ENCODE results near the gene TRPM5.

The TRPM5 gene

DNA sequence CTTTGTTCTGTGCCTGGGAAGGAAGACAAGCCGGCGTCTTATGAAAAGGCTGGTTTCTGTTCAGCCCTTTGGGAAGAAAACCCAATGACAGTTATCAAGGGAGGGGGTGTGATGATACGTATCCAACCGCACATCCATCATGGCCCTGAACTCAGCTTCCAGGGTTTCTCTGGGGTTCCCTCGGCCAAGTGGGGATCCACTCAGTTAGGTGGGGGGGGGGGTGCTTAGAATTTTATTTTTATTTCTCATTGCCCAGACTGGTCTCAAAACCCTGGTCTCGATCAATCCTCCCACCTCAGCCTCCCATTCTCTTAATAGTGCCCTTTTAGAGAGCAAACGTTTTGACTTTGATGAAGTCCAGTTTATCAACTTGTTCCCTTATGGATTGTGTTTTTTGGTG is 26.2 kb upstream of the TRPM5 start:
- in situ Hi-C loops (cut with MboI; ENCODE audit: low sequenced_read_pairs), result no loop called here

DNA sequence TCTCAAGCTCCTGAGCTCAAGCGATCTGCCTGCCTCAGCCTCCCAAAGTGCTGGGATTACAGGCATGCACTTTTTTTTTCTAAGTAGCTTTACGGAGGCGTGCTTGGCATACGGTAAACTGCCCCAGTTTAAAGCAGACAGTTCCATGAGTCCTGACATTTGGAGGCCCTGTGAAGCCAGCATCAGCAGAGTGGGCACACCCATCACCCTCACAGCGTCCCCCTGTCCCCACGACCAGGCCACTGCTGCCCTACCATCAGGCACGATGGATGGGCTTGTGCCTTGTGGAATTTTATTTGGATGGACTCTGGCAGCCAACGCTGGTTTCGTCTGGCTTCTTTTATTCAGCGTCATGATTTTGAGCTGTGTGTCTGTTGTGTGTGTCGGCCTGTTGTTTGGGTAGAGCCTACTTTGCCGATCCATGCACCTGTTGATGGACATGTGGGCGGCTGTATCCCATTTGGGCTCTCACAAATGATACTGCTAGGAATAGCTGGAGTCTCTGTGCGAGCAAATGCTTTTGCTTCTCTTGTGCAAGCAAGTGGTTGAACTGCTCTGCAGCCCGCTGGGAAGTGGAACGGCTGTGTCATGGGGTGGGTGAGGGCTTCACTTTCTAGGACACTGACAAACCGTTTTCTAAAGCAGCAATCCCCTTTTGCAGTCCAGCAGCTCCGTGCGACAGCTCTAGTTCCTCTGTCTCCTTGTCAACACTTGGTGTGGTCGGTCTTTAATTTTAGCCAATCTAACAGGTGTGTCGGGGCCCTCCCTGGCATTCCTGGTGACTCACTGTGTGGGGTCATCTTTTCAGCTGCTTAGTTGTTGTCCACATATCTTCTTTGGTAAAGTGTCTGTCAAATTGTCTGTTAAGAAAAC is 24.3 kb upstream of the TRPM5 start:
- in situ Hi-C loops (cut with MboI; ENCODE audit: low sequenced_read_pairs), result no loop called here

DNA sequence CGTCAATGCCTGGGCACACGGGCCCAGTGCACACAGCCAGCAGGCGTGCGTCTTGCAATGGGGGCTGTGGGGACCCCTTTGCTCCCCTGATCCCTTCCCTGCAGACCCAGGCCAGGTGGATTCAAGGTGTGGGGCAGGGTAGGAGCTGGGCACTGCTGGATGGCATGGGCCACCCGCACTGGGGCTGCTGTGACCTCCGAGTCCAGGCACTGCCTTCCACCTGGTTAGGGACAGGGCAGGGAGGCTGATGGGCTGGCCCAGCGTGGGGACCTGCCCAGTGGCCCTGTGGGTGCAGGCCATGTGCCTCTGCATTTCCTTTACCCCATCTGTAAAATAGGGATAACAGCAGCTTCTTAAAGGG is 23.4 kb upstream of the TRPM5 start:
- in situ Hi-C loops (cut with MboI; ENCODE audit: low sequenced_read_pairs), result no loop called here

DNA sequence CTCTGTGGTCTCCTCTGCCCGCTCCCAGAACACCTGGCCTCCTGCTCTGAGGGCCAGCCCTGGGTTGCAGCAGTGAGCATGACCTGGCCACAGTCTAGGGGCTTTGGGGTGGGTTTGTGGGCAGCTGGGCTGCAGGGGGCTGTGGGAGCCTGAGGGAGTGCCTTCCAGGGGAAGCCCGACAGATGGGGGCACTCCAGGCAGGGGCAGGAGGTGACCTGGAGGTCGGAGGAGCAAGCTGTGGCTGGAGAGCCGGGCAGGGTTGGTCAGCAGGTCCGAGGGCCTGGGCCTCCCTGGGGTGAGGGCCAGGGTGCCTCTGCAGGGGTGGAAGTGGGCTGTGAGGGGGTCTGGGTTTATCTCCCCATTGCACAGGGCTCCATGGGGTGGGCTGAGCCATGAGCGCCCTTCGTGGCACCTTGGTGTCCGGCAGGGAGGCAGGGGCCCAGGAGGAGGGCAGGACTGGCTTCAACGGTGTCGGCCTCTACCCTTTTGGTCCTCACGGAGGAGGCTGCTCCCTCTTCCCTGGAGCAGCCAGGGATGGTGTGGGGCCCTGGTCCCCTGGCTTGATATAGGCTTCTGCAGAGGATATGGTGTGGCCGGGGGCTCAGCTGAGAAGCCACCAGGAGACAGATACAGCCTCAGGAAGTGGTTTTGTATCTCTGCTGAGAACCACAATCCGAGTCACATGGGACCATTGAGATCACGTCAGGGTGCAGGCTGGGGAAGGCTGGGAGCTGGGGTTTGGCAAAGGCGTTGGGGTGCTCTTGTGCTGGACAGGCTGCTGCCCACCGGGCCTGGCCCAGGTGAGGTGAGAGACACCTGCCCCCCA is 22.8 kb upstream of the TRPM5 start:
- in situ Hi-C loops (cut with MboI; ENCODE audit: low sequenced_read_pairs), result no loop called here

DNA sequence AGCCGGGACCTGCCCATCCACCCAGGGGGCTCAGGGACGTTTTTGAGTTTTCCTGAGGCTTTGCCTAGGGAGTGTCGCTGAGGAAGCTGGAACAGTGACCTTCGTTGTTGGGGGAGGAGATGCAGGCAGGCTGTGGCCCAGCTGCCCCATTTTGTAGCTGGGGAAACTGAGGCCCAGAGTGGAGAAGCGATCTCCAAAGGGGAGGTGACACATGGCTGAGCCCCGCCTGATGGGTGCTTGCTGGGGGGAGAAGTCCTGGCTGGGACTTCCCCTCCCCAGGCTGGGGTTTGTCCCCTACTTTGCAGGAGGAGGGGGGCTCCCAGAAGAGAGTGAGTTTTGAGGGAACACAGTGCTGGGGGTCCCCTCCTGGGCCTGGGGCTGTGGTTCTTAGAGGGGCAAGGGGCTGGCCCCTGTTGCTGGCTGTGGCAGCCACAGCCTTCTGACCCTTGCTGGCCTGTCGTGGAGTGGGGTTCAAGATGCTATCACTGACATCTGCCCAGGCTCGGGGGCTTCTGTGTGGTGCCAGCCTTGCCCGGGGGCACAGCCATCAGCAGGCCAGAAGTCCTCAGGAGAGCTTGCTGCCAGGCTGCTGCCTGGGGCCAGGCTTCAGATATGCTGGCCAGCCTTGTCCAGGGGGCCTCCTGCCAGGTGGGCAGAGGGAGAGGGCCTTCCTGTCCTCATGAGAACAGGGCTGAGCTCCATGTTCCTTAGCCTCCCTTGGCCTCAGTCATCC is 21.9 kb upstream of the TRPM5 start:
- in situ Hi-C loops (cut with MboI; ENCODE audit: low sequenced_read_pairs), result no loop called here

DNA sequence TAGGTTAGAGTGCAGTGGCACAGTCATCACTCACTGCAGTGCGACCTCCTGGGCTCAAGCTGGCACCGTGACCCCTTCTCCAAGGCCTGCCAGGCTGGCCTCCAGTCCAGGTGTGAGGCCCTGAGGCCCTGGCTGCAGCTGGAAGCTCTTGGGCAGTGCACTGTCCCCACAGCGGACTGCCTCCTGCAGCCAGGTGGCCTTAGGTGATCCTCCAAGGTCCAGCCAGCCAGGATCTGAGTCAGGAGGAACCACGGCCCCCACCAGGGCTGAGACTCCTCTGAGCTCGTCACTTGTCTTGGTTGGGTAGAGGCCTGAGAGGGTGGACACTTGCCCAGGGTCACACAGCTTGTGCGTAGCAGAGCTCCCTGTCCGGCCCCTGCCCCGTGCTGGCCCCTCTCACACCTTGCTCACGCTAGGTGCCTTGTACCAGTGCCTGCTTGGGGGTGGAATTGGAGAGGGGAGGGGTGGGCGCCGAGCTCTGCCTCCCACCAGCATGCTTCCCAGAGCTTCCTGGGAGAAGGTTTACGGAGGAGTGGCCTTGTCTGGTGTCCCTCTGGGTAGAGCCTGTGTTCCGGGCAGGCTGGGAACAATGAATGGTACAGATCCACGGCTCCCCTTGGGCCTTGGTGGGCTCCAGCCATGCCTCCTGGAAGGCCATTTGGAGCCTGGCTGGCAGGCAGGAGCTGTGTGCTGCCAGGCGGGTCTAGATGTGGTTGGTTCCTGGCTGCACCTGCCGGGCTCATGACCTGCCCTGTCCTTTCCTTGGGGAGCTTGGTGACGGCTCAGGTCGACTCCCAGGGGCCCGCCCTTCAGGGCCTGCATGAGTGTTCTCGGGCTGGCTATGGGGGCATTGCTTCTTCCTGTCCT is 21.1 kb upstream of the TRPM5 start:
- in situ Hi-C loops (cut with MboI; ENCODE audit: low sequenced_read_pairs), result no loop called here

DNA sequence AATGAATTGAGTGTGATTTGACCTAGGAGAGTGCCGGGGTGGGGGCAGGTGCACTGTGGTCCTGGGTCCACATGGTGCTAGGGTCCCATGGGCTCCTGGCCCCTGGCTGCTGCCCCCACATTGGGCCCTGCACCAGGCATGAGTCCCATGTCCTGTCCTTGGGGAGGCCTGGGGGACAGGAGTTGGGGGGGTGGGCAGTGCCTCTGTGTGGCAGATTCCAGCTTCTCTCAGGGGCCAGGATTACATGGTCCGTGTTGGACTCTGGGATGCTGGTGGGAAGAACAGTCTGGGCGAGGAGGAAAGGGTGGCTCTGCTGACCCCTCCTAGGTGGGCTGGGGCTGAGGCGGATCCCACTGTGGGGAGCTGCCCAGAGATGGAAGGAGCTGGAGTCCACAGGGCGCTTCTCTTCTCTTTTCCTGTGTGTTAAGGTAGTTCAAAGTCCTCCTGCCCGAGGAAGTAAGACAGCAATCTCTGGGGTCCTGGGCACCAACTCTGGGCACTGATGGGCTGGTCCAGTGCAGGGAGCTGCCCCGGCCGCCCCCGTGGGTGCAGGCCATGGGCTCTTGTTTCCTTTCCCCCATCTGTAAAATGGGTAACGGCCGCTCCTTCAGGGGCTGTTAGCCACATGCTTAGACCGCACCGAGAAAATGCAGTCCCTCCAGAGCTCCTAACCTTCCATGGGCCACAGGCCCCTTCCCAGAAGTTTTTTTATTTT is 20.3 kb upstream of the TRPM5 start:
- in situ Hi-C loops (cut with MboI; ENCODE audit: low sequenced_read_pairs), result no loop called here

DNA sequence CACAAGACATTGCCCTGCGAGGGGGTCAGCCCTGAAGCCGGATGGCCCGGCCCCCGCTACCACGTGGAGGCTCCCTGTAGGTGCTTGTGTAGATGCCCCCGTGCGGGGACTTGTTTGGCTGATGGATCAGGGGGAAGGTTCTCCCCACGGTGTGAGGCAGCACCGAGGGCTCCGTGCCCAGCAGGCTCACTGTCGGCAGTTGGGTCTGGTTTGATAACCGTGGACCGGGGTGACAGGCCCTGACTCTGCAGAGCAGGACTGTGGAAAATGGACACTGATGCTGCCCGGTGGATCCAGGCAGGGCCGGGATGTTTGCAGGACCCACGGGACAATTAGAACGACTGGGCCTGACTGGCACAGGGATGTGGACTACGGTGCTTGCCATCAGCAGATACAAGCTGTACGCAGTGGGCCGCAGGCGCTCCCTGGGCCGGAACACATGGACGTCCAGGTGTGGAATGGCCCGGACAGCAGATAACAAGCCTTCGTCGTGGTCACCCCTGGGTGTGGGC is 19.5 kb upstream of the TRPM5 start:
- in situ Hi-C loops (cut with MboI; ENCODE audit: low sequenced_read_pairs), result no loop called here

DNA sequence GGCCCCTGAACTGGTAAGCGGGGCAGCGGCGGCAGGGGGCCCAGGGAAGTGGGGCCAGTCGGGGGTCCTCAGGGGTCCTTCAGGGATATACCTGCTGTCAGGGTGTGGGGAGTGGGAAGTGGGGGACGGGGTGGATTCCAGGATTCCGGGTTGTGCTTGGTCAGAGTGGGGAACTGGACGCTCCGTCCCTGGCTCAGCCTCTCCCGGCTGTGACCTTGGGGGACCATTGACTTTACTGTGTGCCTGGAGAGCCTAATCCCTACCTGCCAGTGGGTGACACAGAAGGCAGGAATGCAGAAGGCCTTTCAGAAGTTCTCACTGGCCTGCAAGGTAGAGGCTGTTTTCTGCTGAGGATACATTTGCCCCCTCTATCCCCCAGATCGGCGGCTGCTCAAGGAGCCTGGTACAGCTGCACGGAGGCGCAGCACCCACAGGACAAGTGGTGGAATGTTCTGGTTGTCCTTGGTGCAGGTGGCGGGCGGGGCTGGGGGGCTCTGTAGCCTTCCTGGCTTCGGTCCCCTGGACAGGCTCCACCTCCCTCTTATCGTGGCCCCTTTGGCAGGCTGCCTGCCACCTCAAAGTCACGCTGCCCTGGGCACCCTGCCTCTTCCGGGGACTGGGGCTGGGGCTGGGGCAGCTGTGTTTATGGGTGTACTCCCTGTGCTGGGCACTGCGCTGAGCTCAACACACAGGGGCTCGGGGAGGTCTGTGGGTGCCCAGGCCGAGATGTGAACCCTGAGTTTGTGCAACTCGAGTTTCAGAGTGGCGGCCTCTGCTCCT is 18.9 kb upstream of the TRPM5 start:
- in situ Hi-C loops (cut with MboI; ENCODE audit: low sequenced_read_pairs), result no loop called here

DNA sequence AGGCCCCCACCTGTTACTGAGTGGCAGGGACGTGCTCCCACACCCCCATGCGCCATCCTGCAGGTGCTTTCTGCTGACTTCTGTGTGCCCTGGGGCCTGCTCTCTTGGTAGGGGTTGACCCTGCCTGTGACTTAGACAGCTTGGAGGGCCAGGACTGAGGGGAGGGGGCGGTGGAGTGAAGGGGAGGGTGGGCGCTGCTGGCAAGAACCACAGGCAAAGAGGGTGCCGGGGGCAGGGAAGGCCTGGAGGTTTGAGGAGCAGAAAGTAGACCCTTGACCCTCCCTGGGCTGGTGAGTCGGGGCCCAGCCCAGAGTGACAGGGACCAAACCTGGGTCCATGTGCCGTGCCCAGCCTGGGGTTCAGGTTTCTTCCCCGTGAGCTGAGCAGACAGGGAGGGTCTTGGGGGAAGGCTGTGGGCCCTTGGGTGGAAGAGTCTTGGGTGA is 18.2 kb upstream of the TRPM5 start:
- in situ Hi-C loops (cut with MboI; ENCODE audit: low sequenced_read_pairs), result no loop called here

DNA sequence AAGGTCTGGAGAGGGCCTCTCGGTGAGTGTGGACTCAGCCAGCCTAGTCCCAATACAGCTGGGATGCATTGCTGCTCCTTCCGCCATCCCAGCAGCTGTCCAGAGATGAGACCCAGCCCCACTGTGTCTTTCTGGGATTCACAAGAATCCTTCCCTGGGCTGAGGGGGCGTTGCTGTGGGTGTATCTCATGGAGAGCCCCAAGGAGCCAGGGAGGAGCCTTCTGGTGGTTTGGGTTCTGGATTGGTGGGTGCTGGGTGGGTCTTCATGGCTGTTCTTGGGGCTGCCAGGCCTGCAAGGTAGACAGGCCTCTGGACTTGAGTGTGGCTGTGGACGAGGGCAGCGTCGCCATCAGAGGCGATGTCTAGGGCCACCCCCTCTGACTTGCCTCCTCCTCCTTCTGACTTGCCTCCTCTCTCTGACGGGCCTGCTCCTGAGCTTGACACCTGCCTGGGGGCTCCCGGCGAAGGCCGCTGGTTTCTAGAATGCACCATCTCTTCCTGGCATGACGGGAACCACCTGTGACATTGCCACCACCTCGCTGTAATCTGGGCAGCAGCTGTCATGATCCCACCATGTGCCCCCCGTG is 17.7 kb upstream of the TRPM5 start:
- in situ Hi-C loops (cut with MboI; ENCODE audit: low sequenced_read_pairs), result no loop called here

DNA sequence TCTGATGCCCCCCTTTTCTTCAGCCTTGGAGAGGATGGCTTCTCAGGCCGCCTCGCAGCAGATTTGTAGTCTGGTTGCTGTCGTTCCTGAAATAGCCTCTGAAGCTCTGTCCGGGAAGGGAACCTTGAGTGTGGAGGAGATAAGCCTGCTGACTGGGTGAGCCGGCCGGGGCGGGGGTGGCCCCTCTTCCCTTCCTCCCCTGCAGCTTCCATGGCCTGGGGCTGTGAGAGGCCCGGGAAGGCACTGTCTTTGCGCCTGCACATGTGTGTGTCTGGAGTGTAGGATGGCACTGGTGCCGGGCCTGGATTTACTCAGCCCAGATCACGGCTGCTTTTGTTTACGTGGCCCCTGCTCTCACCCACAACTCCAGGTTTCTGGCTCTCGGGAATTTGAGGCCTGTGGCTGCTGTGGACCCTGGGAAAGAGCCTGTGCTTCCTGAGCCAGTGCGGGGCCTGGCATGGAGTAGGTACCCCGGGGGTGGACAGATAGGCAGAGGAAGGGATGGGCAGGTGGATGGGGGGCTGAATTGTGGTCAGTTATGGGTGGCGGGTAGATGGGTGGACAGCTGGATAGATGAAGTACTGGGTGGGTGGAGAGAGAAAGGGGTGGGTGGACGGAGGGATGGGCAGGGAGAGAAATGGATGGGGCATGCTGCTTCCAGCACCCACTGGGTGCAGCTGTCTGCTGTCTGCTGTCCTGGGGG is 17.1 kb upstream of the TRPM5 start:
- in situ Hi-C loops (cut with MboI; ENCODE audit: low sequenced_read_pairs), result no loop called here

DNA sequence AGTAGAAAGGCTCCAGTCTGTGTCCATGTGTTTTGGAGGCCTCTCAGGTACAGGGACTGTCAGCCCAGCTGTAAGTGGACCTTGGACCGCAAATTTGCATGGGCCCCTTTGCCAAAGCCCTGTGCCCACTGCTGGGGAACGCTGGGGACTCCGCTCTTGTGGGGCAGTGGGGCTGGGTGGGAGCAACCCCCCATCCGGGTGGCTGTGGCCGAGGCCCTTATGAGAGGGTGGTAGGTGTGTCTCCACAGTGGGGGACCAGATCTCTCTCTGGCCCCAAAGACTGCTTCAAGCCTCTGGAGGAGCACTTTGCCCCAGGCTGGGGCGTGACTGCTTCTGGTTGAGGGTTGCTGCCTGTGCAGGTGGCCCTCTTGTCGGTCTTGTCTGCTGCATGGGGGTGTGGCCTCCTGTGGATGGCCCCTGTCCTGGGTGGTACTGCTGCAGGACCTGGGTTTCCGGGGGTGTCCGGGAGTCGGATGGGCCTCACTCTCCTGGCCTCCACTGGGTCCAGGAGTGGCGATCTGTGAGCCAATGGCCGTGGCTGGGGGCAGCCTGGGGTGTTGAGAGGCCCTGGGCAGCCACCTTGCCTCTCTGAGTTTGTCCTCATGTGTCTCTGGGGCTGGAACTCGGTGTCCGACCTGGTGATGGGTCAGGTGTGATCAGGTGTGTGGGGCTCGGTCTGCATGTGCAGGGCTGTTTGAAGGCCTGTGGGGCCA is 16.4 kb upstream of the TRPM5 start:
- in situ Hi-C loops (cut with MboI; ENCODE audit: low sequenced_read_pairs), result no loop called here

DNA sequence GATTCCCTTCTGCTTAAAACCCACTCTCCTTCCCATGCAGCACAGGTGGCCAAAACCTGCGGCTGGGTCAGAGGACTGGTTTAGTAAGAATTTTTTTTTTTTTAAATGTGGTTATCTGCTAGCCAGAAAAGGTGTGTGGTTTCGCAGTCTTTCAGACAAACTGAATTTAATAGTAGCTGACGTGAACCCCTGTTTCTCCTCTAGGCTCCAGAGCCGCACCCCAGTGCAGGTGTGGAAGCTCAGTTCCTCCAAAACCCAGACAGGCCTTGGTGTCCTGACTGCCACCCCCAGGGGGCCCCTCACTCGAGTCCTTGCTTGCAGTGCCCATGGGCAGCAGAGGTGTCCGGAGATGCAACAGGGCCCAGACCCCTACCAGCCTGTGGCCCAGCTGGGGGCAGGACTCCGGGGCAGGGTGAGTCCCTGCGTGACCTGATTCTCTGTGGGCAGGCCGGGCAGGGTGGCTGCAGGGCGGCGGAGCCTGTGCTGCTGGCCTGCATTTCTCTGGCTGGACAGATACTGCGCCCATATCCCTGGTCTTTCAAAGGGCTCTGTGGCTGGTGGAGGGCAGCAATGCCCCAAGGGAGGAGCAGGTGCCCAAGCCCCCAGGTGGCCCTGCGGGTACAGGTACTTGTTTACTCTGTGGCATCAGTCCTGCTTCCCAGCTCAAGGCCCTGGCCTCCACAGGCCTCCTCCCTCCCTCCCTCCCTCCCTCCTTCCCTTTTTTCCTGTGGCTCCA is 15.7 kb upstream of the TRPM5 start:
- in situ Hi-C loops (cut with MboI; ENCODE audit: low sequenced_read_pairs), result no loop called here

DNA sequence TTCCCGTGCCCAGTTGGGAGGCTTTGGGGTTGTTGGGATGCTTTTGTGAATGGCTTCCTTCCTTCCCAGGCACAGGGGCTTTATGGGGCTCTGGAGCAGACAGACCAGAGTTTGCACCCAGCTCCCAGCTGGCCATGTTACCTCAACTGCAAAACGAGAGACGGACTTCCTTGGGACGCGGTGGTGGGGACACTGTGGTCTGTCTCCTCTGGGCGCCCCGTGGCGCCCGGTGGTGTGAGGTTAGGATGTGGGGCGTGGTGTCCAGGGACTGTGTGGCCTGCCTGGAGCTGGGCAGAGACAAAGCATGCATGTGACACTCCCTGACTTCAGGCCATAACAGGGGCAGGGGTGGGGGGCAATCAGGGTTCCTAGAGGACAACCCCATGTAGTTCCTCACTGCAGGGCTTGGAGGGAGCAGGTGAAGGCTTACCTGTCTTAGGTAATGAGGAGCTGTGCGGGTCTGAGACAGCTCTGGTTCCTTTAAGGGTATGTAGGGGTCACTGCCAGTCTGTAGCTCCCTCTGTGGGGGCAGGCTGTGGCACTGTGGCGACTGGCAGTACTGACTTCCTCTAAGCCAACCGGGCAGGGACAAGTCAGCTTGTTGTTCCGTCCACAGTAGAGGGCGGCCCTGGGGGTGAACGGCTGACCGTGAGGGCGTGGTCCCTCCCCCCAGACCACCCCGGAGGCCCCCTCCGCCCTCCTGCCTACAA is 14.9 kb upstream of the TRPM5 start:
- in situ Hi-C loops (cut with MboI; ENCODE audit: low sequenced_read_pairs), result no loop called here

DNA sequence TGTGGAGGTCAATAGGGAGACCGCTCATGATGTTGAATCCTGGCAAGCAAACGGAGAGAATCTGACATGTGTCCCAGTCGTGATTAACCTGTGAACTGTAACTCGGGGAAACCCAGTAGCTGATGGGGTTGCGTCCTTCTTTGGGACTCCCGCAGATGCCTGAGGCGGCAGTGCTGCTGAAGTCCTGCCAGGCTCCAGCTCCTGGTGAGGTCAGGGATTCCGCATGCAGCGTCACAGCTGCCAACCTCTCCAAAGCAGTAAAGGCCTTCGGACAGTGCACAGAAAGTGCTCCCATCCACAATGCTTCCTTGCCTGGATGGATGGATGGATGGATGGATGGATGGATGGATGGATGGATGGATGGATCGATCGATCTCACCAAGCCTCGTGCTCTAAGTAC is 14.0 kb upstream of the TRPM5 start:
- in situ Hi-C loops (cut with MboI; ENCODE audit: low sequenced_read_pairs), result no loop called here

Measured in HL-60/S4 (cell line).